ENCODE measurements around the gene ALG1. TPM values are rescaled to one million over a fixed set of nuclear protein-coding genes. Genes with fewer than 3 reads are reported as not detected.
"Not testable (repeated sequence)": the region's sequence is repeated elsewhere in the genome, so short reads cannot be mapped to it uniquely, and the experiment has no call there.

Gene ALG1
- total and polyA plus RNA-seq, 2 of the 13 experiments (the other 11 are each of a cell fraction or from before 2014, with no cell fraction given), result 43.3 to 75.6 TPM

DNA sequence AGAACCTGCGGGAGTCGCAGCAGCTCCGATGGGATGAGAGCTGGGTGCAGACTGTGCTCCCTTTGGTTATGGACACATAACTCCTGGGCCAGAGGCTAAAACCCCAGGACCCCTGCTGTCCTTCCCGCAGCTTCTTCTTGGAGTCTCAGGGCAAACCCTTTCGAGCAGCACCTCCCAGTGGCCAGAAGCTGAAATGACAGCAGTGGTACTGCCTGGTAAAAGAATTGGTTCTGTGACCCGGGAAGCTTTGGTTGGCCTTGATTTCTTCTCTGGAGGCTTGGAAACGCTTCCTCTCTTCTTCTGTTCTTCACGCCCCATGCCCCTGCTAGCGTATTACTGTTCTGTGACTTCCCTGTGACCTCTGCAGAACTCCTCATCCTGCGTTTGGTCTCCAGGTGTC, 13.2 kb downstream of the ALG1 start:
- H3K4me1 ChIP-seq (ENCODE audit: insufficient read depth, low read length); H2AFZ ChIP-seq (ENCODE audit: low read length); H3K27me3 ChIP-seq (ENCODE audit: control insufficient read depth in 1 of 2, insufficient read depth in 2 of 2, low read length in 2 of 2); FAIRE-seq; ATAC-seq; H3K9ac ChIP-seq (ENCODE audit: insufficient read depth, low read depth, low read length); in situ Hi-C loops (cut with HindIII; ENCODE audit: extremely low pct_ligation_motif_present, low pct_unique_long_range_greater_than_20kb); H3K9me3 ChIP-seq (ENCODE audit: low read length); H4K20me1 ChIP-seq (ENCODE audit: insufficient read depth, low read length); H3K27ac ChIP-seq (ENCODE audit: extremely low read length, insufficient read depth, low read length); intact Hi-C loops (cut with micrococcal nuclease; ENCODE audit: unreplicated experiment); BruUV-seq (replicated peaks); H3K79me2 ChIP-seq (ENCODE audit: insufficient read depth, low read length); H3K4me2 ChIP-seq (ENCODE audit: low read depth, low read length); H3K4me3 ChIP-seq (replicated peaks in 1 of 3; ENCODE audit: insufficient read depth in 1 of 3, low read depth in 2 of 3, low read length in 3 of 3): not testable (repeated sequence)
- peak; percentile 72 for DNase-seq (ENCODE audit: low spot score)
- POLR2A ChIA-PET, result interaction anchor here (0.7 to 1.2 kb wide), 4 partner anchors 13 to 127 kb away, joined by 3 to 7 read pairs (median 3); partner anchors contain the start of genes ALG1, EEF2KMT and SEC14L5
- CTCF ChIA-PET (ENCODE audit: low intra/inter-chr PET ratio, low total read pairs), result interaction anchor here (0.5 to 1.2 kb wide), 2 partner anchors 29 to 128 kb away, joined by 3 to 5 read pairs; no protein-coding TSS in a partner anchor
- TF ChIP-seq TSC22D2 (CRISPR knock-in tag; IDR thresholded peaks at IDR 0.05; ENCODE audit: borderline replicate concordance) (peak; percentile 46; the same call in 1 of the 2 replicates), RAD21 (CRISPR knock-in tag; IDR thresholded peaks at IDR 0.05) (peak; percentile 76), ZNF333 (CRISPR knock-in tag; IDR thresholded peaks at IDR 0.05; ENCODE audit: borderline replicate concordance) (0 out of 2 replicates have a peak, but pooled peaks have one; percentile 49), STAG1 (CRISPR knock-in tag; IDR thresholded peaks at IDR 0.05) (peak; percentile 88), PHF8 (CRISPR knock-in tag; IDR thresholded peaks at IDR 0.05) (0 out of 2 replicates have a peak, but pooled peaks have one; percentile 25), SMC3 (IDR thresholded peaks at IDR 0.05; ENCODE audit: low read length) (peak; percentile 66), POLR2A (IDR thresholded peaks at IDR 0.05; ENCODE audit: insufficient read depth in 1 of 2, low read depth in 2 of 2, low read length in 2 of 2) (0 out of 4 replicates have a peak, but pooled peaks of 1 of the 2 experiments have one; percentile 16), FOSL2 (CRISPR knock-in tag; IDR thresholded peaks at IDR 0.05) (0 out of 2 replicates have a peak, but pooled peaks have one; percentile 14)
- TF ChIP-seq, protein P1, sequence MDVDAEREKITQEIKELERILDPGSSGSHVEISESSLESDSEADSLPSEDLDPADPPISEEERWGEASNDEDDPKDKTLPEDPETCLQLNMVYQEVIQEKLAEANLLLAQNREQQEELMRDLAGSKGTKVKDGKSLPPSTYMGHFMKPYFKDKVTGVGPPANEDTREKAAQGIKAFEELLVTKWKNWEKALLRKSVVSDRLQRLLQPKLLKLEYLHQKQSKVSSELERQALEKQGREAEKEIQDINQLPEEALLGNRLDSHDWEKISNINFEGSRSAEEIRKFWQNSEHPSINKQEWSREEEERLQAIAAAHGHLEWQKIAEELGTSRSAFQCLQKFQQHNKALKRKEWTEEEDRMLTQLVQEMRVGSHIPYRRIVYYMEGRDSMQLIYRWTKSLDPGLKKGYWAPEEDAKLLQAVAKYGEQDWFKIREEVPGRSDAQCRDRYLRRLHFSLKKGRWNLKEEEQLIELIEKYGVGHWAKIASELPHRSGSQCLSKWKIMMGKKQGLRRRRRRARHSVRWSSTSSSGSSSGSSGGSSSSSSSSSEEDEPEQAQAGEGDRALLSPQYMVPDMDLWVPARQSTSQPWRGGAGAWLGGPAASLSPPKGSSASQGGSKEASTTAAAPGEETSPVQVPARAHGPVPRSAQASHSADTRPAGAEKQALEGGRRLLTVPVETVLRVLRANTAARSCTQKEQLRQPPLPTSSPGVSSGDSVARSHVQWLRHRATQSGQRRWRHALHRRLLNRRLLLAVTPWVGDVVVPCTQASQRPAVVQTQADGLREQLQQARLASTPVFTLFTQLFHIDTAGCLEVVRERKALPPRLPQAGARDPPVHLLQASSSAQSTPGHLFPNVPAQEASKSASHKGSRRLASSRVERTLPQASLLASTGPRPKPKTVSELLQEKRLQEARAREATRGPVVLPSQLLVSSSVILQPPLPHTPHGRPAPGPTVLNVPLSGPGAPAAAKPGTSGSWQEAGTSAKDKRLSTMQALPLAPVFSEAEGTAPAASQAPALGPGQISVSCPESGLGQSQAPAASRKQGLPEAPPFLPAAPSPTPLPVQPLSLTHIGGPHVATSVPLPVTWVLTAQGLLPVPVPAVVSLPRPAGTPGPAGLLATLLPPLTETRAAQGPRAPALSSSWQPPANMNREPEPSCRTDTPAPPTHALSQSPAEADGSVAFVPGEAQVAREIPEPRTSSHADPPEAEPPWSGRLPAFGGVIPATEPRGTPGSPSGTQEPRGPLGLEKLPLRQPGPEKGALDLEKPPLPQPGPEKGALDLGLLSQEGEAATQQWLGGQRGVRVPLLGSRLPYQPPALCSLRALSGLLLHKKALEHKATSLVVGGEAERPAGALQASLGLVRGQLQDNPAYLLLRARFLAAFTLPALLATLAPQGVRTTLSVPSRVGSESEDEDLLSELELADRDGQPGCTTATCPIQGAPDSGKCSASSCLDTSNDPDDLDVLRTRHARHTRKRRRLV (CRISPR knock-in tag; IDR thresholded peaks at IDR 0.05), result 0 out of 2 replicates have a peak, but pooled peaks have one; percentile 35
- TF ChIP-seq, protein P2, sequence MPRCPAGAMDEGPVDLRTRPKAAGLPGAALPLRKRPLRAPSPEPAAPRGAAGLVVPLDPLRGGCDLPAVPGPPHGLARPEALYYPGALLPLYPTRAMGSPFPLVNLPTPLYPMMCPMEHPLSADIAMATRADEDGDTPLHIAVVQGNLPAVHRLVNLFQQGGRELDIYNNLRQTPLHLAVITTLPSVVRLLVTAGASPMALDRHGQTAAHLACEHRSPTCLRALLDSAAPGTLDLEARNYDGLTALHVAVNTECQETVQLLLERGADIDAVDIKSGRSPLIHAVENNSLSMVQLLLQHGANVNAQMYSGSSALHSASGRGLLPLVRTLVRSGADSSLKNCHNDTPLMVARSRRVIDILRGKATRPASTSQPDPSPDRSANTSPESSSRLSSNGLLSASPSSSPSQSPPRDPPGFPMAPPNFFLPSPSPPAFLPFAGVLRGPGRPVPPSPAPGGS (CRISPR knock-in tag; IDR thresholded peaks at IDR 0.05), result 0 out of 2 replicates have a peak, but pooled peaks have one; percentile 22
- TF ChIP-seq, protein P3, sequence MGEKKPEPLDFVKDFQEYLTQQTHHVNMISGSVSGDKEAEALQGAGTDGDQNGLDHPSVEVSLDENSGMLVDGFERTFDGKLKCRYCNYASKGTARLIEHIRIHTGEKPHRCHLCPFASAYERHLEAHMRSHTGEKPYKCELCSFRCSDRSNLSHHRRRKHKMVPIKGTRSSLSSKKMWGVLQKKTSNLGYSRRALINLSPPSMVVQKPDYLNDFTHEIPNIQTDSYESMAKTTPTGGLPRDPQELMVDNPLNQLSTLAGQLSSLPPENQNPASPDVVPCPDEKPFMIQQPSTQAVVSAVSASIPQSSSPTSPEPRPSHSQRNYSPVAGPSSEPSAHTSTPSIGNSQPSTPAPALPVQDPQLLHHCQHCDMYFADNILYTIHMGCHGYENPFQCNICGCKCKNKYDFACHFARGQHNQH (CRISPR knock-in tag; IDR thresholded peaks at IDR 0.05), result peak; percentile 21; the same call in 1 of the 2 replicates
- TF ChIP-seq, protein P4, sequence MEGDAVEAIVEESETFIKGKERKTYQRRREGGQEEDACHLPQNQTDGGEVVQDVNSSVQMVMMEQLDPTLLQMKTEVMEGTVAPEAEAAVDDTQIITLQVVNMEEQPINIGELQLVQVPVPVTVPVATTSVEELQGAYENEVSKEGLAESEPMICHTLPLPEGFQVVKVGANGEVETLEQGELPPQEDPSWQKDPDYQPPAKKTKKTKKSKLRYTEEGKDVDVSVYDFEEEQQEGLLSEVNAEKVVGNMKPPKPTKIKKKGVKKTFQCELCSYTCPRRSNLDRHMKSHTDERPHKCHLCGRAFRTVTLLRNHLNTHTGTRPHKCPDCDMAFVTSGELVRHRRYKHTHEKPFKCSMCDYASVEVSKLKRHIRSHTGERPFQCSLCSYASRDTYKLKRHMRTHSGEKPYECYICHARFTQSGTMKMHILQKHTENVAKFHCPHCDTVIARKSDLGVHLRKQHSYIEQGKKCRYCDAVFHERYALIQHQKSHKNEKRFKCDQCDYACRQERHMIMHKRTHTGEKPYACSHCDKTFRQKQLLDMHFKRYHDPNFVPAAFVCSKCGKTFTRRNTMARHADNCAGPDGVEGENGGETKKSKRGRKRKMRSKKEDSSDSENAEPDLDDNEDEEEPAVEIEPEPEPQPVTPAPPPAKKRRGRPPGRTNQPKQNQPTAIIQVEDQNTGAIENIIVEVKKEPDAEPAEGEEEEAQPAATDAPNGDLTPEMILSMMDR (CRISPR knock-in tag; IDR thresholded peaks at IDR 0.05), result peak; percentile 85
- H3K36me3 ChIP-seq (replicated peaks in 1 of 2; ENCODE audit: control insufficient read depth in 1 of 2, insufficient read depth in 2 of 2, low read length in 2 of 2), result peaks cover 23 to 41% of the 10 kb centered on the region in 2 experiments; a peak in 4 of 5 replicates
- 58% methylated on average over 7 of the region's 10 CpGs for WGBS (ENCODE audit: low lambda C conversion rate)
